Stomach (tissue), 9 donors: Measurements from ENCODE around the gene TRH. TPM values are rescaled to one million over a fixed set of nuclear protein-coding genes. Genes with fewer than 3 reads are reported as not detected.
"Not testable (repeated sequence)": the region's sequence is repeated elsewhere in the genome, so short reads cannot be mapped to it uniquely, and the experiment has no call there.

Experiments
- DNase-seq, 2 donors: peaks; one replicate each; pipeline versions ENCODE4 v3.0.0 to v3.0.0-alpha.2; 2013 to 2019
- H3K27ac ChIP-seq, 5 donors: fragments of 200-600 bp in 4 of 5; sonication (generic) in 4 of 5; one replicate each; pipeline ENCODE4 v1.5.1; 2013 to 2019; ENCODE audit warnings: mild to moderate bottlenecking in 1 of 5, moderate library complexity in 1 of 5
- H3K27me3 ChIP-seq, 3 donors: fragments of 200-600 bp; sonication (generic); one replicate each; pipeline ENCODE4 v1.5.1; 2017 to 2019; ENCODE audit warnings: mixed run types in 1 of 3
- H3K36me3 ChIP-seq, 4 donors: fragments of 200-600 bp; sonication (generic); 1 replicate in 3 of 4; 2 replicates in 1 of 4; pipeline ENCODE4 v1.5.1; 2016 to 2019
- H3K4me1 ChIP-seq, 4 donors: fragments of 200-600 bp; sonication (generic); one replicate each; pipeline ENCODE4 v1.5.1; 2016 to 2019
- H3K4me3 ChIP-seq, 4 donors: fragments of 200-600 bp; sonication (generic) in 3 of 4; one replicate each; pipeline ENCODE4 v1.5.1; 2016 to 2019; ENCODE audit warnings: mild to moderate bottlenecking in 1 of 4
- H3K9me3 ChIP-seq, 4 donors: fragments of 200-600 bp; sonication (generic); one replicate each; pipeline ENCODE4 v1.5.1; 2016 to 2019
- EP300 ChIP-seq: sonication (generic); formaldehyde crosslinking; IDR thresholded peaks from one replicate; pipeline ENCODE4 v1.6.1; 2017; ENCODE audit warnings: antibody characterized with exemption
- POLR2A ChIP-seq, 4 donors: fragments of 450-650 bp; IDR thresholded peaks; one replicate each; pipeline ENCODE4 v1.6.1; 2016; ENCODE audit warnings: antibody characterized with exemption in 4 of 4, control low read depth in 2 of 4, mild to moderate bottlenecking in 1 of 4, moderate library complexity in 1 of 4
- POLR2AphosphoS5 ChIP-seq, 3 donors: sonication (generic); formaldehyde crosslinking; IDR thresholded peaks; one replicate each; pipeline ENCODE4 v1.6.1; 2016; ENCODE audit warnings: antibody characterized with exemption in 3 of 3
- WGBS, 5 donors: extraction: QIAGEN DNeasy Blood & Tissue Kit in 3 of 5; methylation state at CpG; one replicate each; pipeline versions ENCODE4 v1.1.5 to v1.1.7; 2013 to 2018; 5-methylcytosine and 5-hydroxymethylcytosine counted together
- intact Hi-C: fragments of 100-400 bp; cut with DNase I; formaldehyde crosslinking; loops from one replicate; pipeline ENCODE4 v1.15.1; 2023; ENCODE audit warnings: low total_unique reads
- polyA plus RNA-seq, 3 donors: library from polyadenylated mRNA; stranded (reverse); fragments of 200-250 nt; gene quantifications; one replicate each; pipeline ENCODE4 v1.2.3, GENCODE V29; 2013
- total RNA-seq, 5 donors: library from RNA; depleted of rRNA; stranded (reverse); fragments of >200 nt; gene quantifications; one replicate each; pipeline versions ENCODE4 v1.1.0 to v1.2.3, GENCODE V29; 2014 to 2016
- TF ChIP-seq, protein P1 (sequence below), 7 experiments: fragments of 450-650 bp in 4 of 7; fragments of 200-600 bp in 3 of 7; sonication (generic) in 3 of 7; IDR thresholded peaks; one replicate each; pipeline ENCODE4 v1.5.1; 2016 to 2019; ENCODE audit warnings: antibody characterized with exemption in 7 of 7, control low read depth in 2 of 7, mild to moderate bottlenecking in 1 of 7
- donor health status: healthy with polysubstance abuse.
- donor health status: Bipolar disorder and iron deficiency.
- donor health status: healthy.

The TRH gene
- total and polyA plus RNA-seq, 8 donors: 0.37 TPM; not detected in 7

DNA sequence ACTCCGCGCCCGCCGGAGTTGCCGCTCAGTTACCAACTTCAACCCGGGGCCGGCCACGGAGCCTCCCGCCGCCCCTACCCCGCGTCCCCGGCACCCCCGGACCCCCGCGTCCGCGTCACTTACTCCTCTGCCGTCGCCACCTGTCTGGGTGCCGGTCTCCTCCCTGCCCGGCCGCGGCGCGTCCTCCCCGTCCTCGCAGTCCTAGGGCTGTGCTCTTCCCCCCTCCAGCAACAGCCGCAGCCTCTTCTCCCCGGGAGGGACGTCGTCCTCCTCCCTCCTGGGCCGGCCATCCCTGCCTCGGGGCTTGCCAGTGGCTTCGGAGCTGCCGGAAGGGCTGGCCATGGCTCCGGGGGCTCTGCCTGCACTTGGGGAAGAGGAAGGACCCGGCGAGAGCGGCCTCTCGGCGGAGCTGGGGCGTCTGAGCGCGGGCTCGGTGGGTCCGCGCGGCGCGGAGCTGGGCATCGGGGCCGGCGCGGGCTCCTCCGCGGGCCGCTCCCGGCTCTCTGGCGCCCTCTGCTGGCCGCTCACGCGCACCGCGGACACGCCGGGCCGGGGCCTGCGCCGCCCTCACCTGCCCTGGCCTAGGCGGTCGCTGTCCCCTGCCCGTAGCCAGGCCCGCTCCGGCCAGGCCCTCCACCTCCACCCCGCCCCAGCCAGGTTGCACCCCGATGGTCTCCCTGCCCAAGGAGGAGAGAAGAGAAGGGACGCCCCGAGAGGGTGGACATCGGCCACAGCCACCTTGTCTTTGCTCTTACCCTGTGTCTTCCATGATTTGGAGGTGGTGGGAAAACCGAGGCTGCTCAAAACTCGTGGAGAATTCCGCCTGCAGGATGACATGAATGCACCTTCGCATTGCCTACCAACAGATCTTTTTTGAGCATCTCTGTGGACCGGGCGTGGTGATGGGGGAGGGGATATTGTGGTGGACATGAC, 28.4 kb downstream of the TRH start:
- H3K9me3 ChIP-seq, H3K27ac ChIP-seq, intact Hi-C loops, H3K36me3 ChIP-seq, H3K4me1 ChIP-seq: not testable (repeated sequence)
- peak; percentile 74 to 80 for DNase-seq
- Histone ChIP-seq H3K4me3 (peak overlapping the region; percentile 55 to 61 (median 56)), H3K27me3 (peaks cover 0 to 33% (median 0%) of the 10 kb centered on the region in 3 donors)
- WGBS, 5 donors: 4 to 54% (median 5%) methylated on average over 6 to 76 of the region's 86 CpGs
- TF ChIP-seq, protein P1, sequence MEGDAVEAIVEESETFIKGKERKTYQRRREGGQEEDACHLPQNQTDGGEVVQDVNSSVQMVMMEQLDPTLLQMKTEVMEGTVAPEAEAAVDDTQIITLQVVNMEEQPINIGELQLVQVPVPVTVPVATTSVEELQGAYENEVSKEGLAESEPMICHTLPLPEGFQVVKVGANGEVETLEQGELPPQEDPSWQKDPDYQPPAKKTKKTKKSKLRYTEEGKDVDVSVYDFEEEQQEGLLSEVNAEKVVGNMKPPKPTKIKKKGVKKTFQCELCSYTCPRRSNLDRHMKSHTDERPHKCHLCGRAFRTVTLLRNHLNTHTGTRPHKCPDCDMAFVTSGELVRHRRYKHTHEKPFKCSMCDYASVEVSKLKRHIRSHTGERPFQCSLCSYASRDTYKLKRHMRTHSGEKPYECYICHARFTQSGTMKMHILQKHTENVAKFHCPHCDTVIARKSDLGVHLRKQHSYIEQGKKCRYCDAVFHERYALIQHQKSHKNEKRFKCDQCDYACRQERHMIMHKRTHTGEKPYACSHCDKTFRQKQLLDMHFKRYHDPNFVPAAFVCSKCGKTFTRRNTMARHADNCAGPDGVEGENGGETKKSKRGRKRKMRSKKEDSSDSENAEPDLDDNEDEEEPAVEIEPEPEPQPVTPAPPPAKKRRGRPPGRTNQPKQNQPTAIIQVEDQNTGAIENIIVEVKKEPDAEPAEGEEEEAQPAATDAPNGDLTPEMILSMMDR (IDR thresholded peaks at IDR 0.05): peak in 3 of 7 experiments; percentile 66 to 85 (median 80)

DNA sequence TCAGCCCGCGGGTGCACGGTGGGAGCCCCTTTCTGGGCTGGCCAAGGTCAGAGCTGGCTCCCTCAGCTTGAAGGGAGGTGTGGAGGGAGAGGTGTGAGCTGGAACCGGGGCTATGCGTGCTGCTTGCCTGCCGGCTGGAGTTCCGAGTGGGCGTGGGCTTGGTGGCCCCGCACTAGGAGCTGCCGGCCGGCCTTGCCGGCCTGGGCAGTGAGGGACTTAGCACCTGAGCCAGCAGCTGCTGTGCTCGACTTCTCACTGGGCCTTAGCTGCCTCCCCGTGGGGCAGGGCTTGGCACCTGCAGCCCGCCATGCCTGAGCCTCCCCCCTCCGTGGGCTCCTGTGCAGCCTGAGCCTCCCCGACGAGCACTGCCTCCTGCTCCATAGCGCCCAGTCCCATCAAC, 36.0 kb downstream of the TRH start:
- no peak overlapping the region for H3K27ac ChIP-seq
- no peaks in the 10 kb centered on the region for H3K36me3 ChIP-seq
- no peak overlapping the region for H3K4me3 ChIP-seq
- no peaks in the 10 kb centered on the region for H3K4me1 ChIP-seq
- TF ChIP-seq EP300 (no peak), POLR2A (IDR thresholded peaks at IDR 0.05) (no peak), POLR2AphosphoS5 (IDR thresholded peaks at IDR 0.05) (no peak)
- TF ChIP-seq, protein P1 (IDR thresholded peaks at IDR 0.05): no peak
- WGBS, 5 donors: 78 to 97% (median 91%) methylated on average over 5 to 19 of the region's 19 CpGs
- H3K27me3 ChIP-seq: peaks cover 0 to 23% (median 0%) of the 10 kb centered on the region in 3 donors
- DNase-seq: no peak
- no peaks in the 10 kb centered on the region for H3K9me3 ChIP-seq
- intact Hi-C loops: no loop called here

DNA sequence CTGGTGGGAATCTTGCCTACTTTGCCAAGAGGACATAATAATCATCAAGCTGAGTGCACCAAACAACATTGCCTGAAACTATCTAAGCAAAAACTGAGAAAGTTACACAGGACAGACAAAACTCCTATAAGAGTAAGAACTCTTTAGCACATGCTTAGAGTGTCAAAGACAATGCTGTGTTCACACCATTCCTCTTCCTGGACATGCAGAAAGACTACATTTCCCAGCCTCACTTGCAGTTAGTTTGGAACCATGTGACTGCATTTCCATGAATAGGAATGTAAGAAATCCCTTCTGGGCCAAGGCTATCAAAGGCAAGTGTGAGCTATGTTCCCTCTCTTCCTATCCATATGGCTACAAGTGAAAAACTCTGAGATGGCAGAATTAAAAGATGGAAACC, 37.6 kb downstream of the TRH start:
- H3K9me3 ChIP-seq, H3K4me3 ChIP-seq, H3K27ac ChIP-seq, H3K4me1 ChIP-seq, intact Hi-C loops, DNase-seq, H3K36me3 ChIP-seq: not testable (repeated sequence)
- peaks cover 0 to 14% (median 0%) of the 10 kb centered on the region in 3 donors for H3K27me3 ChIP-seq

DNA sequence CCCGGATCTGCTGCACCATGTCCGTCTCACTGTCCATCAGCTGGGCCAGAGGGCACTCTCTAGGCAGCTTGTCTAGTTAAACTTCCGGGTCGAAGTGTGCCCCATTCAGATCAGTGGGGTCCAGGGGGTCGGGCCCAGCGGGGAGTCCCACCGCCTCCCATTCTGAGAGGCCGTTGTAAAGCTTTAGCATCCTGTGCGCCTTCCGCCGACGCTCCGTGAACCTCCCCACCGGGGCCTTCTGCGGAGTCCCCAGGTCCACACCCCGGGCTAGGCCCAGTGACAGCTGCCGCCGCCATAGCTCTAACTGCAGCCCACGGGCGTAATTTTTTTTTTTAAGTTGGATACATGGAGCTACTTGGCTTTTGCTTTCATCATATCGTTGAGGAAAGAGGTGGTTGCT, 38.7 kb downstream of the TRH start:
- H3K27me3 ChIP-seq: peaks cover 0 to 12% (median 0%) of the 10 kb centered on the region in 3 donors
- H3K4me3 ChIP-seq, H3K27ac ChIP-seq, DNase-seq, intact Hi-C loops, H3K36me3 ChIP-seq, H3K4me1 ChIP-seq, H3K9me3 ChIP-seq: not testable (repeated sequence)
- WGBS, 5 donors: 91 to 95% (median 93%) methylated on average over 21 of the region's 21 CpGs

DNA sequence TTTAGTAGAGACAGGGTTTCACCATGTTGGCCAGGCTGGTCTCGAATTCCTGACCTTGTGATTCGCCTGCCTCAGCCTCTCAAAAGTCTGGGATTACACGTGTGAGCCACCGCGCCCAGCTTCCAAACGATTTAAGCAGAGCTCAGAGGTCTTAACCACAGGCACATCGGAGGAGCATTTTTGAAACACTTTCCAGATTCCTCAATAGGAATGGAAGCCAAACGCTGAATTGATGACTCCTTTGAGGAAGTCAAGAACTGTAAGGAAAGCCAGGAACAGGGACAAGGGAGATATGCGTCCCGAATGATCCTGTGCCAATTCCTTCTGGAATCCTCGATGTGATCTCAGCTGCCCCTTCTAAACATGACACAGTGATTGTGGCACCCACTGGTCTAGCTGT, 40.0 kb downstream of the TRH start:
- no peak overlapping the region for H3K4me3 ChIP-seq
- TF ChIP-seq POLR2A (IDR thresholded peaks at IDR 0.05): no peak
- TF ChIP-seq POLR2AphosphoS5 (IDR thresholded peaks at IDR 0.05): no peak
- TF ChIP-seq, protein P1 (IDR thresholded peaks at IDR 0.05): no peak
- no peak for TF ChIP-seq EP300
- intact Hi-C loops: no loop called here
- no peaks in the 10 kb centered on the region for H3K36me3 ChIP-seq
- DNase-seq: peak in 1 of 2 donors; percentile 20
- no peak overlapping the region for H3K27ac ChIP-seq
- H3K4me1 ChIP-seq: no peaks in the 10 kb centered on the region
- WGBS, 5 donors: 74 to 86% (median 81%) methylated on average over 11 of the region's 11 CpGs
- H3K9me3 ChIP-seq: no peaks in the 10 kb centered on the region
- H3K27me3 ChIP-seq: peaks cover 0 to 12% (median 0%) of the 10 kb centered on the region in 3 donors

DNA sequence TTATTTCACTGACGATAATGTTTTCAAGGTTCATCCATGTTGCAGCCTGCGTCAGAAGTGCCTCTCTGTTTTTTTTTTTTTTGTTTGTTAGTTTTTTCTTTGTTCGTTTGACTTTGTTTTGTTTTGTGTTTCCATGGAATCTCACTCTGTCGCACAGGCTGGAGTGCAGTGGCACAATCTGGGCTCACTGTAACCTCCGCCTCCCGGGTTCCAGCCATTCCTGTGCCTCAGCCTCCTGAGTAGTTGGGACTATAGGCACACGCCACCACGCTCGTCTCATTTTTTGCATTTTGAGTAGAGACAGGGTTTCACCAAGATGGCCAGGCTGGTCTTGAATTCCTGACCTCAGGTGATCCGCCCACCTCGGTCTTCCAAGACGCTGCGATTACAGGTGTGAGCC, 43.1 kb downstream of the TRH start:
- DNase-seq, H3K9me3 ChIP-seq, intact Hi-C loops, H3K4me1 ChIP-seq, H3K27ac ChIP-seq, H3K36me3 ChIP-seq, H3K4me3 ChIP-seq, H3K27me3 ChIP-seq: not testable (repeated sequence)
- WGBS, 5 donors: 71 to 86% (median 77%) methylated on average over 13 of the region's 13 CpGs

DNA sequence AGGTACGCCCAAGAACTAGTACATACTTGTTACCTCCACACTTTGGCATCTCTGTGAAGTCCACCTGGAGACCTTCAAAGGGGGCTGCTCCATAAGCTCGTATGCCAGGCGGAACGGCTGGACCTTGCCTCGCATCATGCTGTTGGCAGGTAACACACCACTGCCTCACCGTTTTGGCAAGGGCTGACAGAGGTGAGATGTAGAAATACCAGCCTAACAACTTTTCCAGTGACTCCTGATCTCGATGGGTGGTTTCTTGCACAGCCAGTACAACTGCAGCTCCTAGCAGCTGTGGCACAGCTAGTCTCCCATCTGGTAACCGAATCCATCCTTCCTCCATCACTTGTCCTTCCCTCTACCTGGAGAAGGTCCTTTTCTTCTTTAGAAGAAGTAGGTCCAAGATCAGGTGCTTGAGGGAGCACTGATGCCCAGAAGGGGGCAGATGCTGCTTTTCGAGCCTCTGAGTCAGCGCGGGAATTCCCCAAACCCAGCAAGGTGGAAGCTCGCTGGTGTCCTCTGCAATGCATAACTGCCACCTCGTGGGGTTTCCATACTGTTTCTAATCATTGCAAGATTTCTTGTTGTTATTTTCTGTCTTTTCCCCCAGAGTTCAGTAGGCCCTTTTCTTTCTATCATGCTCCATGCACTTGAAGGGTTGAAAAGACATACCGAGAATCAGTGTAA, 51.8 kb downstream of the TRH start:
- H3K36me3 ChIP-seq, H3K9me3 ChIP-seq, H3K4me3 ChIP-seq, H3K27ac ChIP-seq, H3K4me1 ChIP-seq, H3K27me3 ChIP-seq, intact Hi-C loops: not testable (repeated sequence)
- DNase-seq: peak in 1 of 2 donors; percentile 46
- WGBS, 5 donors: 41 to 59% (median 47%) methylated on average over 7 to 14 of the region's 14 CpGs

DNA sequence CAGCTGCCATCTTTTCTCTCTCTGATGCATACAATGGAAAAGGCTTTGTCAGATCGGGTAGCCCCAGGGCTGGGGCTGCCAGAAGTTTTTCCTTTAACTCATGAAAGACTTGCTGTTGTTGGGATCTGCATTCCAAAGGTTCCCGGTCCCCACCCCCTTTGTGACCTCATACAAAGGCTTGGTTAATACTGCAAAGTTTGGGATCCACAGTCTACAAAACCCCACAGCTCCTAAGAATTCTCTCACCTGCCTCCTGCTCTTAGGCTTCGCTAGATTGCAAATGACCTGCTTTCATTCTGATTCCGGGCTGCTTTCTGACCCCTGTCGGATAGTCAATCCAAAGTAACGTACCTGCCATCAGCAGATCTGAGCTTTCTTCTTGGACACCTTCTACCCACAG, 52.9 kb downstream of the TRH start:
- WGBS, 5 donors: 57 to 66% (median 62%) methylated on average over 5 to 6 of the region's 6 CpGs
- H3K36me3 ChIP-seq, DNase-seq, H3K9me3 ChIP-seq, H3K27ac ChIP-seq, H3K27me3 ChIP-seq, intact Hi-C loops, H3K4me1 ChIP-seq, H3K4me3 ChIP-seq: not testable (repeated sequence)
